H1 (cell line): Measurements from ENCODE around the gene ITPKC. TPM values are rescaled to one million over a fixed set of nuclear protein-coding genes. Genes with fewer than 3 reads are reported as not detected.

Source experiments
- CBX5 ChIP-seq: fragments of 300-800, 300-1000 bp; sonication (generic); IDR thresholded peaks from 2 replicates; pipeline ENCODE4 v1.7.1; 2016; ENCODE audit warnings: antibody characterized with exemption, low read length, low read depth
- CBX8 ChIP-seq: fragments of 300-800, 300-1000 bp; sonication (generic); IDR thresholded peaks from 2 replicates; pipeline ENCODE4 v1.7.1; 2016; ENCODE audit warnings: low read depth, low read length, borderline replicate concordance
- CREB1 ChIP-seq: IDR thresholded peaks from 2 replicates; pipeline ENCODE4 v1.6.1; 2012; ENCODE audit warnings: inconsistent platforms
- CTCF ChIP-seq, 3 experiments: IDR thresholded peaks; 1 replicate in 2 of 3; 2 replicates in 1 of 3; pipeline versions ENCODE4 v1.5.1 to v1.6.1; 2011; ENCODE audit warnings: low read length in 3 of 3, mild to moderate bottlenecking in 3 of 3, inconsistent platforms in 2 of 3, low read depth in 1 of 3, moderate library complexity in 1 of 3; ENCODE audit not compliant: insufficient read depth in 1 of 3; ENCODE audit errors: control extremely low read depth in 1 of 3
- RBBP5 ChIP-seq: IDR thresholded peaks from 2 replicates; pipeline ENCODE4 v1.7.1; 2012; ENCODE audit warnings: low read depth, mild to moderate bottlenecking, inconsistent platforms, low read length, moderate library complexity, borderline replicate concordance
- polyA plus RNA-seq, 7 experiments: library from polyadenylated mRNA; depleted of rRNA in 3 of 7; stranded (reverse) in 5 of 7; unstranded in 2 of 7; fragments of >200 nt in 5 of 7; fragments of 200-250 nt in 2 of 7; gene quantifications; 1 replicate in 5 of 7; 2 replicates in 1 of 7; 4 replicates in 1 of 7; pipeline versions ENCODE4 v1.2.1 to v1.2.3, GENCODE V29; 2011 to 2013; ENCODE audit warnings: missing spikeins in 2 of 7, mixed read lengths in 2 of 7
- total RNA-seq: library from RNA; stranded (reverse); fragmentation: NEBNext Ultra II Directional; extraction: Animal tissue kit (Norgen Biotek cat#: 25700); gene quantifications from 2 replicates; pipeline ENCODE4 v1.2.1, GENCODE V29; 2021

ITPKC gene
- total and polyA plus RNA-seq, 2 of the 8 experiments (the other 6 are each of a cell fraction or from before 2014, with no cell fraction given): 5.2 to 8.9 TPM

GRCh38 chr19:40705950-40706619 is 10.8 kb upstream of the ITPKC start (continued):
- TF ChIP-seq CTCF (IDR thresholded peaks at IDR 0.05; ENCODE audit: control extremely low read depth in 1 of 3, insufficient read depth in 1 of 3, low read depth in 1 of 3, low read length in 3 of 3) (no peak), CBX5 (no peak), CREB1 (no peak), RBBP5 (no peak), CBX8 (no peak)
